HUDEP-2 (cell line): ENCODE data around the gene PNPLA8.
A peak's percentile ranks its signal among the peaks of the same experiment; 100 is the strongest.
"Not testable (repeated sequence)": the region's sequence is repeated elsewhere in the genome, so short reads cannot be mapped to it uniquely, and the experiment has no call there.

ENCODE experiments used
- DNase-seq, 76 experiments: peaks; one replicate each; lab custom pipeline; 2025; ENCODE audit not compliant: unreplicated experiment in 76 of 76; lab: John Stamatoyannopoulos, UW

PNPLA8 gene

GRCh38 chr7:108484137-108484536 is 41.8 kb downstream of the PNPLA8 start:
- no peak for DNase-seq

GRCh38 chr7:108480311-108480710 is 45.6 kb downstream of the PNPLA8 start:
- DNase-seq = no peak

- DNase-seq = no peak
These were observed 46.2 kb downstream of the PNPLA8 start for GRCh38 chr7:108479751-108480150.

GRCh38 chr7:108479118-108479517 is 46.8 kb downstream of the PNPLA8 start:
- no peak for DNase-seq

DNA sequence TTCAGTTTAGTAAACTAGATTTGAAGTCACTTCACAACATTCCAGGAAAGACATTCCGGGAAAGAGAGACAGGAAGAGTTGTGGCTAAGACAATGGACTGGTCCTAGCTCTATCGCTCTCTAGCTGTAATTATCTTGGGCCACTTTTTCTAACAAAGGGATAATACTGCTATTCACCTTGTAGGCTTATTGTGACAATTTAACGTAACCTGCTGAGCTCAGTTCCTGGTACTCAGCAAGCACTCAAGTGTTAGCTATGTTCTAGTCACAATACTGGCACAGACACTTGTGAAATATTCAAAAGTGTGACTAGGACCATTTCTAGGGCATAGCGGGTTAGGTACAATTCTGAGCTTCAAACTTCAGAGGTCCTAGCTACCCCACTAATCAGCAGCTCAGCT is 57.7 kb downstream of the PNPLA8 start:
- no peak for DNase-seq

DNA sequence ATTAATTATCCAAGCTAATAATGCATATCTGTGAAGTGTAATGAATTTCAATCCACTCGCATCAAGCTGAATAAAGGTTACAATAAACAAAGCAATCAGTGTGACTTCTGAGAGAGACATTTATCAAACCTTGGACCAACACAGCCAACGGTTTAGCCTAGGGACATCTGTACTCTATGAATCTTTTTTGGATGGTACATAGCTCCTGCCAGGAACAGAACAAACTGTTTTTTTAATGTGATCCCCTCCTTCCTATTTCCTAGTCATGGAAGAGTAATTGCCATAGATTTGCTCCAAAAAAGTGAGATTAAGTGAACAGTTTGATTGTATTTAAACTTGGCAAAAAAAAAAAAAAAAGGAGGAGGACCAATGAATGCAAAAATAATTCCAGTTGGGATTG is 58.5 kb downstream of the PNPLA8 start:
- no peak for DNase-seq

GRCh38 chr7:108466322-108466721 is 59.6 kb downstream of the PNPLA8 start:
- DNase-seq = not testable (repeated sequence)

DNA sequence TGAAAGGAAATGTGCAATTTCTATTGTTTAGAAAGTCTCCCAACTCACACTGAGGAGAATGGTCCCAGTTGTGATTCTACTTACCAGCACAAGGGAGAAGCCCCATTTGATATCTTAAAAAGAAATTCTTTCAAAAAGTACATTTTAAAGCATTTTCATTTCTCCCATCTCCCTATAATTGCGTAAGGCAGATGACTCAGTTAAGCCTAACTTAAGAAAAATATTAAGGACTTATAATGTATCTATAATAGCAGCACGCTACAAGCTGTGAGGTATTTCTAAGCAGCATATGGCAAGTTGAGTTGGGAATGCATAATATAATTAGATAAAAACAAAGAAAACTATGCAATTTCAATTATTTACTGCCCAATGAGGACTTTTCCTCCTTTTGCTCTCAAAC is 61.2 kb downstream of the PNPLA8 start:
- DNase-seq = no peak

DNA sequence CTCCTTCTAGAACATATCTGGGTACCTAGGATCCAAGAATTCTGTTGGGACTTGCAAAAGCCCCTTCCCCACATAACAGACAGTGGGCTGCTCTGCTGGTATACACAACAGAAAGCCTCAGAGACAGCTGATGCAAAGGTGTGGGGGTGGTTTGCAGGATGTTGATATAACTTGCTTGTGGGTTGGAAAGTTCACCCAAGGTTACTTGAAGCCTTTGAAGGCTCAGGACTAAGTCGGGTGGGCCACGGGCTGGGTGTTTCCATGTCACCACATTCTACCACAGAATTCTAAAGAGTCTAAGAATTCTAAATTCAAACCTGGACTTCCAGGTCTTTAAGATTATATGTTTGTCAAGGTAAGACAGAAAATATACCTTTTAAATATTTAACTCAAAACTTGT is 62.3 kb downstream of the PNPLA8 start:
- DNase-seq = no peak

DNA sequence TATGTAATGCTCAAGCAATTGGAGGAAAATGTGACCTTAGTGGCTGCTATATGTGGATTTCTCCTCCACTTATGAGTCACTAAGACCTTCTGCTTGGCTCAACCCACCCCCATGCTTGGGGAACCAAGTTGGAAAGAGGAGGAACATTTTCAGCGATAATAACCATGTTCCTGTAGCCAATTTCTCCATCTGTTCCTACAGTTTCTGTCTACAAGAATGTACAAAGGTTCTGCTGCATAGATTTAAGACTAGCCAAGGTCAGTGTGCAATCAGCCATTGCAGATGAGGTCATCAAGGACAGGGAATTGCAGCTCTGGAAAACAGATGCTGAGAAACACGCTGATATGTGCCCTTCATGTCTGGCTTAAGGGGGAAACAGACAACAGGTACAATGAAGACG is 64.1 kb downstream of the PNPLA8 start:
- no peak for DNase-seq

DNA sequence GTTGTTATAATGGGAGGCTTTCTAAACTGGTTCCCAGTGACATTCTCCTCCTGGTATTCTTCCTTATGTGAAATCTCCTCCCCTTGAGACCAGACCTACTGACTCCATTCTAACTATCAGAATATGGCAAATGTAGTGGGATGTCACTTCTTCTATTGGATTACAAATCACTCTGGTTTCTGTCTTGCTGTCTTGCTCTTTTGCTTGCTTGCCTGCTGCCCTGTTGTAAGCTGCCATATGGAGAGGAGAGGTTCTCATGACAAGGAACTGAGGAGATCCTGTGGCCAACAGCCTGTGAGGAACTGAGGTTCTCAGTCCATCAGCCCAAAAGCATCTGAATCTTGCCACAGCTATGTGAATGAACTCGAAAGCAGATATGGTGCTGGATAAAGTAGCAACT is 65.0 kb downstream of the PNPLA8 start:
- no peak for DNase-seq

- peak in 10 of 76 experiments; percentile 3 to 46 (median 6) for DNase-seq
These were observed 65.9 kb downstream of the PNPLA8 start for GRCh38 chr7:108459922-108460551.

DNA sequence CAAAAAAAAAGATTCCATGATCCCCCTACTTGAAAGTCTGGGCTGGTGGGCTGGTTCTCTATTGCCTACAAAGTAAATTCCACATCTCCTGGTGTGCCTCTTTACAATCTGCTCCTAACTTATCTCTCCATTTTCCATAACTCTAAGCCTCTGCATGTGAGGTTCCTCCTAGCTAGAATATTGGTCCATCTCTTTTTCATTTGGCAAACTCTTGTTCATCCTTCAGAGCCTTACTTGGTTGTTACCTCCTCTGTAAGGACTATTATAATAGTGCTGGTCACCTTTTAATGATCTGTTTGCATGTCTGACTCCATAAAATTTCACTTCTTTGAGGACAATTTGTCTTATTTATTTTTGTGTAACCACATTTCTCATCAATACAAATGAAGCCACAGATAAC is 68.1 kb downstream of the PNPLA8 start:
- no peak for DNase-seq

DNA sequence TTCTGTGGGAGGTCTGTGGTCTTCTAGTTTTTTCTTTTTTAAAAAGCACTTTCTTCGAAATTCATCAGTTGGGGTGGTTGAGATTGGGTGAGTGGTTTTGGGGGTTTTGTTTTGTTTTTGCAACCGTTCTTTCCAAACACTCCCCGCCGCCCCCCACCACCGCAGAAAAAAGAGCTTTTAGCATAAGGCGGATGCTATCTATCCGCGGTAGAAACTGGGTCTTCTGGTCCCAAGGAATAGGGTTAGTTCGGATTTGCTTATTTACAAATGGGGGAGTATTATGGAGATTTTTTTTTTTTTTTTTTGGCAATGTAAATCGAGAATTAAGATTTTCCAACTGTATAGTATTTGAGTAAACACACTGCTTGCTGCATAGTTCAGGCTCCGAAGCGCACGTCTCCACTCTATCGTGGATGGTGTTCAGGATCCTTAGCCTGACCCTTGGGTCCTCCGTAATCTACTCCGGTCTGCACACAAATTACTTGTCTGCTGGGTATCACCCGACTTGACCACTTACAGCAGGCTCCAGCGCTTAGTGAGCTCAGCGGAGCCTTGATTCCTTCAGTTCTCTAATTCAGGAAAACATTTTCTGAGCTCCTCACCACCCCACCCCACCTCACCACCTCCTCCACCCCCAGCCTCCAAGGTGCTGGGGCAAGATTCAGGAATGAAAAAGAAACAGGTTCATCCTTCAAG is 68.9 kb downstream of the PNPLA8 start:
- no peak for DNase-seq

DNA sequence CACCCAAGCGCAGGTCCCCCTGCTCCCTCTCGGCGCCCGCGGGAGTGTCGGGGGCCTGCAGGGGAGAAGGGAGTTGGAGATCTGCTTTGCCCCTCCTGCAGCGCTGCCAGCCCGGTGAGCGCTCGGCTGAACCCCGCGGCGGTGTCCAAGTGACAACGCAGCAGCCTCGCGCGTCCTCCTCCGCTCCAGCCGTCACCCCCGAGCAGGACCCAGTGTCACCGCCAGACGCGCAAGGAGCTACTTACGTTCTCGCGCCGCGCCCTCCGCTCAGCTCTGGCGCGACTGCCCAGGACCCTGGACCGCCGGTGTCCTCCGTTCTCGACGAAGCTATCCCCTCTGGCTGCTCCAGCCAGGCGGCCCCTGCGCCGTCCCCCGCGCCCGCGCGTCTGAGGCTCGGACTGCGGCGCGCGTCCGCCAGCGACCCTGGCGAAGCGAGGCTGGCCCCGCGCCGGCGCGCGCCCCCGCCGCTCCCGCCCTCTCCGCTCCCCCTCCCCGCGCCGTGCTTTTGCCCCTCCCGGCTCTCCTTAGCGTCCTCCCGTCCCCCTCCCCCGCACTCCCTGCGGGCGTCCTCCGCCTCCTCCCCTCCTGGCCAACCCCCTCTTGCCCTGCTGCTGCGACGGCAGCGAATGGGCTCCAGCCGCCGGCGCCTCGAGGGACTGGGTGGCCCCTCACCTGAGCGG is 69.8 kb downstream of the PNPLA8 start, which contains the start of gene NRCAM:
Gene NRCAM (minus strand): TSS at position 439 of the 680 bp plus-strand sequence. CDS start 216,372 bp downstream, outside the sequence.
- peak in 4 of 76 experiments; percentile 5 to 8 (median 5) for DNase-seq

DNA sequence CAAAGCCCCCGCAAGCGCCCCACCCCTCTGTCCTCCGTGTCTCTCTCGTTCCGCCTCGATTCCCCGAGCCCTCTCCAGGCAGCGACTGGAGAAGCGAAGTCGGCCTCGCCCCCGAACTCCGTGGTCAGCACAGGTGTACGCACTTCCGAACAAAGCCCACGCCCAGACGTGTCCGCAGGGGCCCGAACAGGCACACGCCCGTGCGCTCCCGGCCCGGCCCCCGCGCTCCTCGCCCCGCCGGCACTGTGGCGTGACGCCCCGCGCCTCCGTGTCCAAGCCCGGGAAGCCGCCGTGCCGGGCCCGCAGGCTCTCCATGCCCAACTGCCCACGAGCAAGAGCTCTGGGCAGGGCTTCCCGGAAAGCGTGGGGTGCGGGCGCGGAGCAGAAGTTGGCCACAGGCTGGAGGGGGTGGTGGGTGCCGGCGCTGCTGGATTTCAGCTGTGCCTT is 70.4 kb downstream of the PNPLA8 start:
- no peak for DNase-seq

DNA sequence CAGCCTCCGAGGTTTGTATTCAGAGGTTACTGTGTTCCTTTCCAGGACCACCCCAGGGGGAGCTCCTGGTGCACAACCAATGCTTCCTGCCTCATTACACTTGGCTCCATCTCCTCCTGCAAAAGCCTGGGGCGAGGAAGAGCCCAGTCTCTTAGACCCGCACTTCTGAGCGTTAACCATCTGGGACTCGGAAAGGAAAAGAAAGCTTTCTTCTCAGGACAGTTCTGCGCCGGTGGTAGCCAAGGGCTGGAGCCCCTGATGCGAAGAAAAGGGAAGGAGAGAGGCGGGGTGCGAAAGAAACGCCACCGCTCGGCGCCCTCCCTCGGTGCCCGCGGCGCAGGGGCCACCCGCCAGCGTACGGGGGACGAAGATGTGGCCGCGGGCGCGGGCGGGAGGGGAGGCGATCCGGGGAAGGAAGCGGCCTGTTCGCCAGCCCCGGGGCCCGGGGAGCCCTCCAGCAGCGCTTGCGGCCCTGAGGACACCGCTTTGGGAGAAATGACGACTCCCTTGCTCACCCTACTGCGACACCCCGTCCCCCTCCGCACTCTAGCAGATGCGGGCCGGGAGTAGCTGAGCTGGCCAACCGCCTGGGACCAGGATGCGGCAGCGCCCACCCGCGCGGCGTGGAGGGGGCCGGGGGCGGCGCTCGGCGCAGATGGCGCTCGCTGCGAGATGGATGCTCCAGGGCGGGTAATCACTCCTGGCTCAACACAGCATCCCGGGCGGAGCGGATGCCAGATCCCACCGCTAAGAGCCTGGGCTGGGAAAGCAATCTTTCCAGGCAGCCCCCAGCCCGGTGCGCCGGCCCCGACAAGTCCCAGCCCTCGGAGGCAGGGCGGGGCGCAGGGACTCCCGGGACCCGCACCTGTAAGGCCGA is 71.0 kb downstream of the PNPLA8 start:
- DNase-seq = no peak

DNA sequence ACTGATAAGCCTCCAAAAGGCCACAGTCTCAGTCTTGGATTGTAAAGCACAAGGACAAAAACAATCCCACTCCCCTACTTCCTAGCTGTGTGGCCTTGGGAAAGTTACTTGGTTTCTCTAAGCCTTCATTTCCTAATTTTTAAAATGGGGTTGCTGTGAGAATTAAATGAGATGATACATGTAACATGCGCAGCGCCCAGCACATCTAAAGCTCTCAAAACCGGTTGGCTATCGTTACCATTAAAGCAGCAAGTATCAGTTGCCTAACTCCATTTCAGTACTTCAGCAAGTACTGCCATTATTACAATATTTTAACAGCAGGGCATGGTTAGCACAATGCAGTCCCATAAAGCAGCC is 71.6 kb downstream of the PNPLA8 start:
- no peak for DNase-seq

GRCh38 chr7:108453320-108453719 is 72.6 kb downstream of the PNPLA8 start:
- no peak for DNase-seq

DNA sequence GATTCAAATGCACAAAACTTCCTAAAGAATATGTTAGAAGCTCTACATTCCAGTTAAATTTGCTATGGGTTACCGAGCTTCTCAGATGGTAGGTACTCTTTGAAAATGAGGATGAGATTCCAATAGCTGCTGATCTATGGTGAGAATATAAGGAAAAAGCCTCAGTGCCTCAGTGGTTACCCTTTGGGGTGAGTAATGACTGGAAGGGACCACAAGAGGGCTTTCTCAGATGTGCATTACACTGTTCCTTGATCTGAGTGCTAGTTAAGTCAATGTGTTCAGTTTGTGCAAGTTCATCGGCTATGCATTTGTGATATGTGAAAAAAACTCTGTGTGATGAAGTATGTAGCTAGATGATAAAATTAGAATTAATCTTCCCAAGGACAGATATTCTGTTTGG is 73.2 kb downstream of the PNPLA8 start:
- peak in 7 of 76 experiments; percentile 3 to 27 (median 5) for DNase-seq
